ENCODE measurements around the gene ABCB8. TPM values are rescaled to one million over a fixed set of nuclear protein-coding genes. Genes with fewer than 3 reads are reported as not detected.

ABCB8 gene
- polyA plus RNA-seq, 1 donor (not counting 4 experiments of a cell fraction or from before 2014, with no cell fraction given): 15.5 TPM

DNA sequence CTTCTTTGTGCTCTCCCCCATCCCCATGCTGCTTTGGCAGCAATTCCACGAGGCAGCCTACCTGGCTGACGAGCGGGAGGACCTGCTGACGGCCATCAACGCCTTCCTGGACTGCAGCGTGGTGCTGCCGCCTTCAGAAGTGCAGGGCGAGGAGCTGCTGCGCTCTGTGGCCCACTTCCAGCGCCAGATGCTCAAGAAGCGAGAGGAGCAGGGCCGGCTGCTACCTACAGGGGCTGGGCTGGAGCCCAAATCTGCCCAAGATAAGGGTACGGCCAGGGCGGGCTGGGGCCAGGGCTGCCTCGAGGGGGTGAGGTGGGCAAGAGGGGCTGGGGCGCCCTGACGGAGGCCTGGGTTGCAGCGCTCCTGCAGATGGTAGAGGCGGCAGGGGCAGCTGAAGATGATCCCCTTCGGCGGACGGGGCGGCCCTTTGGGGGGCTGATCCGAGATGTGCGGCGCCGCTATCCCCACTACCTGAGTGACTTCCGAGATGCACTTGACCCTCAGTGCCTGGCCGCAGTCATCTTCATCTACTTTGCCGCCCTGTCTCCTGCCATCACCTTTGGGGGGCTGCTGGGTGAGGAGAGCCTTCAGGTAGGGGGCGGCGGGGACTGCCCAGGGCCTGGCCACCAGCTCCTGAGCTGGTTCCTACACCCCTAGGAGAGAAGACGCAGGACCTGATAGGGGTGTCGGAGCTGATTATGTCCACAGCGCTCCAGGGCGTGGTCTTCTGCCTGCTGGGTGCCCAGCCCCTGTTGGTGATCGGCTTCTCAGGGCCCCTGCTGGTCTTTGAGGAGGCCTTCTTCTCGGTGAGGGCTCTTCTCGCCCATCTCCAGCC lies 43.0 kb downstream of the ABCB8 start:
- Histone ChIP-seq H3K9me3 (ENCODE audit: control insufficient read depth, low read depth, low read length) (no peaks in the 10 kb centered on the region), H3K9me1 (ENCODE audit: control insufficient read depth, extremely low read depth, insufficient read depth, low read length) (no peaks in the 10 kb centered on the region), H2AFZ (ENCODE audit: control insufficient read depth, low read length) (no peak overlapping the region), H4K20me1 (ENCODE audit: control insufficient read depth, extremely low read depth, insufficient read depth, low read length) (peaks cover 5% of the 10 kb centered on the region), H3K4me3 (ENCODE audit: control insufficient read depth in 2 of 3, extremely low read depth in 1 of 3, insufficient read depth in 2 of 3, low read depth in 1 of 3, low read length in 3 of 3) (no peak overlapping the region), H3K36me3 (ENCODE audit: control insufficient read depth in 2 of 2, extremely low read depth in 1 of 2, insufficient read depth in 2 of 2, low read length in 2 of 2) (peaks cover 40 to 48% of the 10 kb centered on the region in 2 experiments), H3K9ac (ENCODE audit: control insufficient read depth, extremely low read depth, insufficient read depth, low read length) (no peak overlapping the region), H3K27ac (ENCODE audit: control insufficient read depth, insufficient read depth, low read length) (no peak overlapping the region), H3K4me1 (ENCODE audit: control insufficient read depth, extremely low read depth, insufficient read depth, low read length) (no peaks in the 10 kb centered on the region), H3K27me3 (ENCODE audit: control insufficient read depth, extremely low read depth, insufficient read depth, low read length) (no peaks in the 10 kb centered on the region), H3K79me2 (ENCODE audit: control insufficient read depth, insufficient read depth, low read length) (no peaks in the 10 kb centered on the region), H3K4me2 (ENCODE audit: control insufficient read depth, extremely low read depth, insufficient read depth, low read depth, low read length) (no peak overlapping the region)
- DNase-seq (ENCODE audit: low read depth, low spot score): no peak
- TF ChIP-seq, protein P1, sequence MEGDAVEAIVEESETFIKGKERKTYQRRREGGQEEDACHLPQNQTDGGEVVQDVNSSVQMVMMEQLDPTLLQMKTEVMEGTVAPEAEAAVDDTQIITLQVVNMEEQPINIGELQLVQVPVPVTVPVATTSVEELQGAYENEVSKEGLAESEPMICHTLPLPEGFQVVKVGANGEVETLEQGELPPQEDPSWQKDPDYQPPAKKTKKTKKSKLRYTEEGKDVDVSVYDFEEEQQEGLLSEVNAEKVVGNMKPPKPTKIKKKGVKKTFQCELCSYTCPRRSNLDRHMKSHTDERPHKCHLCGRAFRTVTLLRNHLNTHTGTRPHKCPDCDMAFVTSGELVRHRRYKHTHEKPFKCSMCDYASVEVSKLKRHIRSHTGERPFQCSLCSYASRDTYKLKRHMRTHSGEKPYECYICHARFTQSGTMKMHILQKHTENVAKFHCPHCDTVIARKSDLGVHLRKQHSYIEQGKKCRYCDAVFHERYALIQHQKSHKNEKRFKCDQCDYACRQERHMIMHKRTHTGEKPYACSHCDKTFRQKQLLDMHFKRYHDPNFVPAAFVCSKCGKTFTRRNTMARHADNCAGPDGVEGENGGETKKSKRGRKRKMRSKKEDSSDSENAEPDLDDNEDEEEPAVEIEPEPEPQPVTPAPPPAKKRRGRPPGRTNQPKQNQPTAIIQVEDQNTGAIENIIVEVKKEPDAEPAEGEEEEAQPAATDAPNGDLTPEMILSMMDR (optimal IDR thresholded peaks at IDR 0.05 in 1 of 3, IDR thresholded peaks at IDR 0.05 in 1 of 3, conservative IDR thresholded peaks at IDR 0.05 in 1 of 3; ENCODE audit: extremely low read depth in 1 of 3, insufficient read depth in 2 of 3, low read length in 3 of 3): no peak
- no peak for TF ChIP-seq EZH2 (IDR thresholded peaks at IDR 0.05; ENCODE audit: low read length)
- dilution Hi-C loops (cut with MboI; ENCODE audit: extremely low pct_ligation_motif_present, low sequenced_read_pairs): no loop called here
- FAIRE-seq: no peak

DNA sequence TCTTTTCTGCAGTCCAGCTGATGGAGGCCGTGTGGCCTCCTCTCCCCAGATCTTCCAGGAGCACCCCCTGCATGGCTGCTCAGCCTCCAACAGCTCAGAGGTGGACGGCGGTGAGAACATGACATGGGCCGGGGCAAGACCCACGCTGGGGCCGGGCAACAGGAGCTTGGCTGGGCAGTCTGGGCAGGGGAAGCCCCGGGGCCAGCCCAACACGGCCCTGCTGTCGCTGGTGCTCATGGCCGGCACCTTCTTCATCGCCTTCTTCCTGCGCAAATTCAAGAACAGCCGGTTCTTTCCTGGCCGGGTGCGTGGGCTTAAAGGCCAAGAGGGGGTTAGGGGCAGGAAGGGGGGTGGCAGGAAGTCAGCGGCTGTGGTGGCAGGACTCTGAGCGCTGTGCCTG lies 45.7 kb downstream of the ABCB8 start:
- Histone ChIP-seq H3K9me3 (ENCODE audit: control insufficient read depth, low read depth, low read length) (no peaks in the 10 kb centered on the region), H3K9me1 (ENCODE audit: control insufficient read depth, extremely low read depth, insufficient read depth, low read length) (no peaks in the 10 kb centered on the region), H3K4me3 (ENCODE audit: control insufficient read depth in 2 of 3, extremely low read depth in 1 of 3, insufficient read depth in 2 of 3, low read depth in 1 of 3, low read length in 3 of 3) (no peak overlapping the region), H3K4me1 (ENCODE audit: control insufficient read depth, extremely low read depth, insufficient read depth, low read length) (no peaks in the 10 kb centered on the region), H3K27ac (ENCODE audit: control insufficient read depth, insufficient read depth, low read length) (no peak overlapping the region), H3K9ac (ENCODE audit: control insufficient read depth, extremely low read depth, insufficient read depth, low read length) (no peak overlapping the region), H2AFZ (ENCODE audit: control insufficient read depth, low read length) (no peak overlapping the region), H3K79me2 (ENCODE audit: control insufficient read depth, insufficient read depth, low read length) (peaks cover 3% of the 10 kb centered on the region), H3K27me3 (ENCODE audit: control insufficient read depth, extremely low read depth, insufficient read depth, low read length) (no peaks in the 10 kb centered on the region), H3K4me2 (ENCODE audit: control insufficient read depth, extremely low read depth, insufficient read depth, low read depth, low read length) (no peak overlapping the region), H3K36me3 (ENCODE audit: control insufficient read depth in 2 of 2, extremely low read depth in 1 of 2, insufficient read depth in 2 of 2, low read length in 2 of 2) (peaks cover 36 to 43% of the 10 kb centered on the region in 2 experiments), H4K20me1 (ENCODE audit: control insufficient read depth, extremely low read depth, insufficient read depth, low read length) (peaks cover 2% of the 10 kb centered on the region)
- TF ChIP-seq EZH2 (IDR thresholded peaks at IDR 0.05; ENCODE audit: low read length): no peak
- TF ChIP-seq, protein P1 (optimal IDR thresholded peaks at IDR 0.05 in 1 of 3, IDR thresholded peaks at IDR 0.05 in 1 of 3, conservative IDR thresholded peaks at IDR 0.05 in 1 of 3; ENCODE audit: extremely low read depth in 1 of 3, insufficient read depth in 2 of 3, low read length in 3 of 3): no peak
- dilution Hi-C loops (cut with MboI; ENCODE audit: extremely low pct_ligation_motif_present, low sequenced_read_pairs): no loop called here
- FAIRE-seq: no peak
- DNase-seq (ENCODE audit: low read depth, low spot score): no peak

Measured in keratinocyte (primary cell).